Measurements from ENCODE around the gene NUDT17. TPM values are rescaled to one million over a fixed set of nuclear protein-coding genes. Genes with fewer than 3 reads are reported as not detected.

NUDT17 gene
- total and polyA plus RNA-seq, 2 of the 8 experiments (the other 6 are each of a cell fraction or from before 2014, with no cell fraction given) = 2.7 to 4.1 TPM

DNA sequence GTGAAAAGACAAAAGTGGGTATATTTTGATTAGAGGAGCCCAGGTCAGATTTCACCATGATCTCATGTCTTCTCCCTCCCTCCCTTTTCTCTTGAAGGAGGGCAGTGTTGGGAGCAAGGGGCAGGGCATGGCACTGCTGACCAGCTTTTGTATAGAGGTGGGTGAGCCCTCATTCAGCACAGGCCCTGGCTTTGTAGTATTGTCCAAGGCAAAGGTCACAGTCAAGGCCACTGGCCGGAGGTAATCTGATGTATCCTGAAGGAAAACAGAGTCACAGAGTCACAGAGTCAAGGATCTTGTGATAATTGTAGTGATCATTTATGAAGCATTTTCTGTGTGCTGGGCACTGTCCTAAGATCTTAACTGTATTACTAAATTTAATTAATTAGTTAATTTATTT is 52.5 kb downstream of the NUDT17 start (continued):
- TF ChIP-seq, protein P1, sequence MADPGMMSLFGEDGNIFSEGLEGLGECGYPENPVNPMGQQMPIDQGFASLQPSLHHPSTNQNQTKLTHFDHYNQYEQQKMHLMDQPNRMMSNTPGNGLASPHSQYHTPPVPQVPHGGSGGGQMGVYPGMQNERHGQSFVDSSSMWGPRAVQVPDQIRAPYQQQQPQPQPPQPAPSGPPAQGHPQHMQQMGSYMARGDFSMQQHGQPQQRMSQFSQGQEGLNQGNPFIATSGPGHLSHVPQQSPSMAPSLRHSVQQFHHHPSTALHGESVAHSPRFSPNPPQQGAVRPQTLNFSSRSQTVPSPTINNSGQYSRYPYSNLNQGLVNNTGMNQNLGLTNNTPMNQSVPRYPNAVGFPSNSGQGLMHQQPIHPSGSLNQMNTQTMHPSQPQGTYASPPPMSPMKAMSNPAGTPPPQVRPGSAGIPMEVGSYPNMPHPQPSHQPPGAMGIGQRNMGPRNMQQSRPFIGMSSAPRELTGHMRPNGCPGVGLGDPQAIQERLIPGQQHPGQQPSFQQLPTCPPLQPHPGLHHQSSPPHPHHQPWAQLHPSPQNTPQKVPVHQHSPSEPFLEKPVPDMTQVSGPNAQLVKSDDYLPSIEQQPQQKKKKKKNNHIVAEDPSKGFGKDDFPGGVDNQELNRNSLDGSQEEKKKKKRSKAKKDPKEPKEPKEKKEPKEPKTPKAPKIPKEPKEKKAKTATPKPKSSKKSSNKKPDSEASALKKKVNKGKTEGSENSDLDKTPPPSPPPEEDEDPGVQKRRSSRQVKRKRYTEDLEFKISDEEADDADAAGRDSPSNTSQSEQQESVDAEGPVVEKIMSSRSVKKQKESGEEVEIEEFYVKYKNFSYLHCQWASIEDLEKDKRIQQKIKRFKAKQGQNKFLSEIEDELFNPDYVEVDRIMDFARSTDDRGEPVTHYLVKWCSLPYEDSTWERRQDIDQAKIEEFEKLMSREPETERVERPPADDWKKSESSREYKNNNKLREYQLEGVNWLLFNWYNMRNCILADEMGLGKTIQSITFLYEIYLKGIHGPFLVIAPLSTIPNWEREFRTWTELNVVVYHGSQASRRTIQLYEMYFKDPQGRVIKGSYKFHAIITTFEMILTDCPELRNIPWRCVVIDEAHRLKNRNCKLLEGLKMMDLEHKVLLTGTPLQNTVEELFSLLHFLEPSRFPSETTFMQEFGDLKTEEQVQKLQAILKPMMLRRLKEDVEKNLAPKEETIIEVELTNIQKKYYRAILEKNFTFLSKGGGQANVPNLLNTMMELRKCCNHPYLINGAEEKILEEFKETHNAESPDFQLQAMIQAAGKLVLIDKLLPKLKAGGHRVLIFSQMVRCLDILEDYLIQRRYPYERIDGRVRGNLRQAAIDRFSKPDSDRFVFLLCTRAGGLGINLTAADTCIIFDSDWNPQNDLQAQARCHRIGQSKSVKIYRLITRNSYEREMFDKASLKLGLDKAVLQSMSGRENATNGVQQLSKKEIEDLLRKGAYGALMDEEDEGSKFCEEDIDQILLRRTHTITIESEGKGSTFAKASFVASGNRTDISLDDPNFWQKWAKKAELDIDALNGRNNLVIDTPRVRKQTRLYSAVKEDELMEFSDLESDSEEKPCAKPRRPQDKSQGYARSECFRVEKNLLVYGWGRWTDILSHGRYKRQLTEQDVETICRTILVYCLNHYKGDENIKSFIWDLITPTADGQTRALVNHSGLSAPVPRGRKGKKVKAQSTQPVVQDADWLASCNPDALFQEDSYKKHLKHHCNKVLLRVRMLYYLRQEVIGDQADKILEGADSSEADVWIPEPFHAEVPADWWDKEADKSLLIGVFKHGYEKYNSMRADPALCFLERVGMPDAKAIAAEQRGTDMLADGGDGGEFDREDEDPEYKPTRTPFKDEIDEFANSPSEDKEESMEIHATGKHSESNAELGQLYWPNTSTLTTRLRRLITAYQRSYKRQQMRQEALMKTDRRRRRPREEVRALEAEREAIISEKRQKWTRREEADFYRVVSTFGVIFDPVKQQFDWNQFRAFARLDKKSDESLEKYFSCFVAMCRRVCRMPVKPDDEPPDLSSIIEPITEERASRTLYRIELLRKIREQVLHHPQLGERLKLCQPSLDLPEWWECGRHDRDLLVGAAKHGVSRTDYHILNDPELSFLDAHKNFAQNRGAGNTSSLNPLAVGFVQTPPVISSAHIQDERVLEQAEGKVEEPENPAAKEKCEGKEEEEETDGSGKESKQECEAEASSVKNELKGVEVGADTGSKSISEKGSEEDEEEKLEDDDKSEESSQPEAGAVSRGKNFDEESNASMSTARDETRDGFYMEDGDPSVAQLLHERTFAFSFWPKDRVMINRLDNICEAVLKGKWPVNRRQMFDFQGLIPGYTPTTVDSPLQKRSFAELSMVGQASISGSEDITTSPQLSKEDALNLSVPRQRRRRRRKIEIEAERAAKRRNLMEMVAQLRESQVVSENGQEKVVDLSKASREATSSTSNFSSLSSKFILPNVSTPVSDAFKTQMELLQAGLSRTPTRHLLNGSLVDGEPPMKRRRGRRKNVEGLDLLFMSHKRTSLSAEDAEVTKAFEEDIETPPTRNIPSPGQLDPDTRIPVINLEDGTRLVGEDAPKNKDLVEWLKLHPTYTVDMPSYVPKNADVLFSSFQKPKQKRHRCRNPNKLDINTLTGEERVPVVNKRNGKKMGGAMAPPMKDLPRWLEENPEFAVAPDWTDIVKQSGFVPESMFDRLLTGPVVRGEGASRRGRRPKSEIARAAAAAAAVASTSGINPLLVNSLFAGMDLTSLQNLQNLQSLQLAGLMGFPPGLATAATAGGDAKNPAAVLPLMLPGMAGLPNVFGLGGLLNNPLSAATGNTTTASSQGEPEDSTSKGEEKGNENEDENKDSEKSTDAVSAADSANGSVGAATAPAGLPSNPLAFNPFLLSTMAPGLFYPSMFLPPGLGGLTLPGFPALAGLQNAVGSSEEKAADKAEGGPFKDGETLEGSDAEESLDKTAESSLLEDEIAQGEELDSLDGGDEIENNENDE (IDR thresholded peaks at IDR 0.05; ENCODE audit: insufficient replicate concordance, low read length) = no peak
- no peak for TF ChIP-seq EP300 (IDR thresholded peaks at IDR 0.05; ENCODE audit: borderline replicate concordance in 1 of 2, low read depth in 2 of 2, low read length in 2 of 2)
- TF ChIP-seq JUND (IDR thresholded peaks at IDR 0.05; ENCODE audit: low read length) = no peak
- no peak for TF ChIP-seq POU5F1 (IDR thresholded peaks at IDR 0.05; ENCODE audit: low read depth, low read length)
- TF ChIP-seq RFX5 (IDR thresholded peaks at IDR 0.05; ENCODE audit: borderline replicate concordance, low read depth, low read length) = no peak
- no peak for TF ChIP-seq POLR2A (IDR thresholded peaks at IDR 0.05; ENCODE audit: control extremely low read depth in 1 of 2, low read depth in 2 of 2, low read length in 2 of 2)
